GM21367 (cell line): ENCODE results near the gene EGF.
A peak's percentile ranks its signal among the peaks of the same experiment; 100 is the strongest.
"Not testable (repeated sequence)": the region's sequence is repeated elsewhere in the genome, so short reads cannot be mapped to it uniquely, and the experiment has no call there.

Source experiments
- ATAC-seq: cut with Tn5 transposase; IDR thresholded peaks from one replicate; pipeline ENCODE4 v1.9.1; 2021; ENCODE audit not compliant: unreplicated experiment

Gene EGF

DNA sequence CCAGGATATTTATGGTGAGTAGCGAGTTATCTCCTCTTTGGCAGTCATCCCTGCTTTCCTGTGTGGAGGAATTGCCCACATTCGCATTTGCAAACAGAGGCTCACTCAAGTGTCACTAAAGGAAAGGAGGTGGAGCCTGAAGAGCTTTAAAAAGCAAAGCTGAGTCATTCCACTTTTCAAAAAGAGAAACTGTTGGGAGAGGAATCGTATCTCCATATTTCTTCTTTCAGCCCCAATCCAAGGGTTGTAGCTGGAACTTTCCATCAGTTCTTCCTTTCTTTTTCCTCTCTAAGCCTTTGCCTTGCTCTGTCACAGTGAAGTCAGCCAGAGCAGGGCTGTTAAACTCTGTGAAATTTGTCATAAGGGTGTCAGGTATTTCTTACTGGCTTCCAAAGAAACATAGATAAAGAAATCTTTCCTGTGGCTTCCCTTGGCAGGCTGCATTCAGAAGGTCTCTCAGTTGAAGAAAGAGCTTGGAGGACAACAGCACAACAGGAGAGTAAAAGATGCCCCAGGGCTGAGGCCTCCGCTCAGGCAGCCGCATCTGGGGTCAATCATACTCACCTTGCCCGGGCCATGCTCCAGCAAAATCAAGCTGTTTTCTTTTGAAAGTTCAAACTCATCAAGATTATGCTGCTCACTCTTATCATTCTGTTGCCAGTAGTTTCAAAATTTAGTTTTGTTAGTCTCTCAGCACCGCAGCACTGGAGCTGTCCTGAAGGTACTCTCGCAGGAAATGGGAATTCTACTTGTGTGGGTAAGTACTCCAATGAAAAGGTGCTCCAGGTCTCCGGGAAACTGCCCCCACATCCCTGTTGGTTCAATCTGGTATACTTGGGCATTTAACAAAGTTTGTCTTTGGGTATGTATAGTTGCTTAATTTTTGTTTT lies at the start of gene EGF:
Gene EGF (plus strand): TSS at position 178 of the 890 bp plus-strand sequence. CDS start 453 bp downstream, at position 631.
- ATAC-seq: no peak

DNA sequence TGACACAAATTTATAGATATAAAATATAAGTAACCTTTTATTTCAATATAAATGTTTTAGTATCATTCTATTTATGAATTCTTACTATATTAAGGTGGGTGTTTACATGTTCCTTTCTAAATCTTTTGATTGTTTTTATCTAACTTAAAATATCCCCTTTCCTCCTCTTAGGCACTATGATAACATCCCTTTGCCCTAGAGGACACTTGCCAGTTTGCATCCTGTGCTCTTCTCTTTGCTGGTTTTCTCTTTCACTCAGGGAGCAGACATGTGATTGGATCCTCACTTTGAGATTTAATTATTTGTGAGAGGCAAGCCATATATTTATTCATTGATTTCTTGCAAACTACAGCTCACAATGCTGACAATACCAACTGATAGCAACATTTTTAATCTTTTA lies 48.5 kb upstream of the EGF start:
- ATAC-seq: no peak

DNA sequence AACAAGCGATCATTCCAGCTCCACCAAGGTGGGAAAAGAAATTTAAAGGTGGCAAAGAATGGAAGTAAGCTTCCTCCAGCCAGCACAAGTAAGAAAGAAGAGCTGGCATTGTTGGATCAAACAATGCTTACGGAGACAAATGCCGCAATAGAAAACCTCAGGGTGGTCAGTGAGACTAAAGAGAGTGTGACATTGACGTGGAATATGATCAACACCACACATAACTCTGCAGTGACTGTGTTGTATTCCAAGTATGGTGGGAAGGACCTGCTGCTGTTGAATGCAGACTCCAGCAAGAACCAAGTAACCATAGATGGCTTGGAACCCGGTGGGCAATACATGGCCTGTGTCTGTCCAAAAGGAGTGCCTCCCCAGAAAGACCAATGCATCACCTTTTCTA lies 42.6 kb upstream of the EGF start:
- no peak for ATAC-seq

DNA sequence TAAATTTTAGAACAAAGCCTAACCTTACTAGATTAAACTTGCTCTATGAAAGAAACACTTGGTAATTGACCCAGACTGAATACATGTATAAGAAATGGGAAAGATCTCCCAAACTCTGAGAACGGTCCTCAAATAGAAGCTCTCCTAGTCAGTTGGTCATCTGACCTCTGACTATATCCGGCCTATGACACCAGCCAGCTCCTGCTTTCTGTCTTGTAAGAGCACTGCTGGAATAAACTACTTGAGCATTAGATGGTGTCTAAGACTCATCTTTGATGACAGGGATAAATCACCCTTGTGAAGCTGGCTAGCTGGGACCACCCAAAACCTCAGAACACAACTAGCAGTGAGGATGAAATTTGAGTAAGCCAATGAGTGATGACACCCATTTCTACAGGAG lies 40.6 kb upstream of the EGF start:
- ATAC-seq: no peak

DNA sequence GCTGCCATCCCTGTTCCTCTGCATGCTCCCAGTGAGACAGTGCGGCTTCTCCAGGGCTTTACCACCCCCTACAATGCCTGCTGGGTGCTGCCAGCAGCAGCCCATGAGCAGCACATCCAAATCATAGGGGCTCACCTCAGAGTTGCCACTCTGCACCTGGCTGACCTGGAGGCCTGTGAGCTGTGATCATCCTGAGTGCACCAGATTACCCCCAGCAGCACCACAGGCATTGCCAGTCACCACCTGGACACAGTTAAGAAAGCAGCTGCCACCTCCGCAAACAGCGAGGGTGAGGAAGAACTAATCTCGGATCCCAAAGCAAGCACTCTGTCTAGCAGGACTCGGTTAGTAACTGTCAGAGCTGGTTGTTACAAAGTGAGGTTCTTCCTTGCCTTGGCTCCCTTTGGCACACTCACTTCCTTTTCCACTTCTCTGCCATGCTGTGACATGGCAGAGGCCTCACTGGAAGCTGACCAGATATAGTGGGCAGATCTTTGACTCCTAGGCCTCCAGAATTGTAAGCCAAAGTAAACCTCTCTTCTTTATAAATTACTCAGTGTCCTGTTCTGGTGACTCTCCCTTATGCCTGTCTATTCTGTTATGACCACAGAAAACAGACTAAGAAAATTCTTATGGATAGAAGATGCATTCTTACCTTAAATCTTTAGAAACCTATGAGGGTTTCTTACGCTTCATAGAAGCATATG lies 39.6 kb upstream of the EGF start:
- ATAC-seq: no peak

DNA sequence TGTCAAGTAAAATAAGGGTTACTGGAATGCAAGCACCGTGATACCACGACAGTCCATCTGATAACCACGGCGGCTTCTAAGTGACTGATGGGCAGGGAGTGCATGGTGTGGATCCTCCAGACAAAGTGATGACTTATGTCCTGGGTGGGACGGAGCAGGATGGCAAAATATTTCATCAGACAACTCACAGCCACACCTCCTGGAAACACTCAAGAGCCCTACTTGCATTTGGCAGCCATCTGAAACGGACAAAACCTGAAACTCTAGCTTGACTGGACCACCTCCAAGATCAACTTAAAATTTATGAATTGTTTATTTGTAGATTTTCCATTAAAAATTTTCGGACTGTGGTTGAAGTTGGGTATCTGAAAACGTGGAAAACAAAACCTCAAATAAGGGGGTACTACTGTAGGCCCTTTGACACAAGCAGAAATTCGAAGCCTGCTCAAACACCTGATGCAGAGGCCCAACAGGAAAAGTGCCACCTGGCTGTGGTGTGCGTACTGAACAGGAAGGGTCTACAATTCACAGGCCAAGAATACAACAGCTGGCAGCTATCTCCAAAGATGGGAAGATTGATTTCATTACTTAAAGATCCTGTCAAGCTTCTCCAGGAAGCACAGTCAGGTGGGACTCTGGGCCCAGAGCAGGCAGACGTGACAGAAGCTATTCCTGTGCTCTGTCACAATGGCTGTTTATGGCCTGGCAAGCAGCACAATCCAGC lies 38.7 kb upstream of the EGF start:
- ATAC-seq: no peak

DNA sequence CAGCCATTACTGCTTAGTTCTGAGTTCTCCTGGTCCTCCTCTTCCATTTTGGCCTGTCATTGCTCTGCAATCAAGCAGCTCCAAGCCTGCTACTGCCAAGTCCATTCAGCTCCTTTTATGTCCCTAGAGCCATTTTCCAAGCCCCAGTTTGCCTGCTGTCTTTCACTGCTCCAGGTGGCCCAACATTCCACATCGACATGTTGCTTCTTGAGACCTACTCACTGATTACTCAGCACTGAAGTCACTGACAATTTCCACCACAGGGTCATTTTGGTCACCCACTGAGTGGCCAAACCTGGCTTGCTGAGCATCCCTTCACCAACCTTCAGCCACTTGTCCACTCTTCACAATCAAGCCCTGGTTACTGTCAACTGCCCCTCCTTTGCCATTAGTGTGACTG lies 37.6 kb upstream of the EGF start:
- ATAC-seq: no peak

DNA sequence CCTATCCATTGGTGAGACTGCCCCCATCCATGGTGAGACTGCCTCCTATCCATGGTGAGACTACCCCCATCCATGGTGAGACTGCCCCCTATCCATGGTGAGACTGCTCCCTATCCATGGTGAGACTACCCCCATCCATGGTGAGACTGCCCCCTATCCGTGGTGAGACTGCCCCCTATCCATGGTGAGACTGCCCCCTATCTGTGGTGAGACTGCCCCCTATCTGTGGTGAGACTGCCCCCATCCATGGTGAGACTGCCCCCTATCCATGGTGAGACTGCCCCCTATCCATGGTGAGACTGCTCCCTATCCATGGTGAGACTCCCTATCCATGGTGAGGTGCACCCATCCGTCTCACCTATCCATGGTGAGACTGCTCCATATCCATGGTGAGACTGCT lies 37.1 kb upstream of the EGF start:
- ATAC-seq: not testable (repeated sequence)

DNA sequence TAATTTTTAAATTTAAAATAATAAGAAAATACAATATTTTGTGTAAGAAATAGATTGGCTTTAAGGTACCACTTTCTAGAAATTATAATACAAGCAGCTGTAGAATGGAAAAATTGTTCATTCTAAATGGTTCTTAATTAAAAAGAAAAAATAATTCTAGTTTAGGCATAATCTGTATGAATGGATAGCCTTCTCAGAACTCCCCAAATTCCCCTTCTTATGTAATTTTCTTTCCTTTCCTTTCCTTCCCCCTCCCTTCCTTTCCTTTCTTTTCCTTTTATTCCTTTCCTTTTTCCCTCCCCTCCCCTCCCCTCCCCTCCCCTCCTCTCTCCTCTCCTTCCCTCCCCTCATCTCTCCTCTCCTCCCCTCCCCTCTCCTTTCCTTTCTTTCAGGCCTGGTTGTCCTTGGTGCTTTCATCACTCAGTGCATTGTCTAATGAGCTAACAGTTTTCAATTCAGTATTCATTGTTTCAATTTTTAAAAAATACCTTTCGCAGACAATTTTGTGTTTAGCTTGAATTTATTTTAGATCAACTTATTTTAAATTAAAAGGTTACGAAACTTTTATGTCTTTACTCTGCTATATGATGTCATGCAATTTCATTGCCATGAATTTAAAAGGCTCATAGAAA lies 35.9 kb upstream of the EGF start:
- no peak for ATAC-seq

DNA sequence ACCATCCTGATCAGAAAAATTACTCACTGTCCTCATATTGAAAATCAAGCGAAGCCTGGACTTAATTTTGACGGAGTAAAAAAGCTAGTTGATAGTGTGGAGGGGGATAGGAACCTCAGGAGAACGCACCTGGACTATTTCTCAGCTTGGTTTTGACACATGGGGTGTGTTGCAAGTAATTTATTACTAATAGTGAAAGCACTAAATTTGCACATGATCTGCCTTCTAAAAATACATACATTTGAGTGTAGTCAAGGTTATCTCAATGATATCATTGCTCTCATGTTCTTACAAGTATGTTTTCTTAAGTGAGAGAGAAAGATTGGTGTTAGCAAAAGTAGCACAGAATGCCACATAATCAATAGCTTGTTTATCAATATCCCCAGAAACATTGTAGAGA lies 35.3 kb upstream of the EGF start:
- ATAC-seq: peak; percentile 87

DNA sequence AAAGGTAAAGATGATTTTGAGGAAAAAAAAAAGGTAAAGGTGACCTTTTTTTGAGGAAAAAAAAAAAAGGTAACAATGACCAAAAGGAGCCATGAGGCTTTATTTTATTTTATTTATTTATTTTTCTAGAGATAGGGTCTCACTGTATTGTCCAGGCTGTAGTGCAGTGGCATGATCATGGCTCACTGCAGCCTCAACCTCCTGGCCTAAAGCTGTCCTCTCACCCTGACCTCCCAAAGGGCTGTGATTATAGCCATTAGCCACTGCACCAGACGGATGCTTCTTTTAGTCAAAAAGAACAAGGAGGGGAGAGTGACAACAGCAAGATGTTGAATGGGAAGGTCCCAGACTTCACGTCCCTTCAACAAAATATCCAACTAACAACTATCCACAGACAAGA lies 34.3 kb upstream of the EGF start:
- no peak for ATAC-seq

DNA sequence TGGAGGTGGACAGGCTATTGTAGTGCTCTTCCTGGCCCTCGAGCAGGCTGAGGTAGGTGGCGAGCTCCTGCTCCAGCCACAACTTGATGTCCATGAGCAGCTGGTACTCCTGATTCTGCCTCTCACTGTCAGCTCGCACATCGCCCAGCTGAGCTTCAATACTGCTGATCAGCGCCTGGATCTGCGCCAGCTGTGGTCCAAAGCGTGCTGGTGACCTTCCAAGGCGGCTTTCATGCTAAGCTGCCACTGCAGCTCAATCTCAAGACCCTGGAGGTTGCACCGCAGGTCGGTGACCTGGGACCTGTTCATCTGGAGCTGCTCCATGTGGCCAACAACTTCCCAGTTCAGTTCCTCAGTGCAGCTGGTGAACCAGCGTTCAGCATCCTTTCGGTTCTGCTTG lies 33.6 kb upstream of the EGF start:
- ATAC-seq: no peak

DNA sequence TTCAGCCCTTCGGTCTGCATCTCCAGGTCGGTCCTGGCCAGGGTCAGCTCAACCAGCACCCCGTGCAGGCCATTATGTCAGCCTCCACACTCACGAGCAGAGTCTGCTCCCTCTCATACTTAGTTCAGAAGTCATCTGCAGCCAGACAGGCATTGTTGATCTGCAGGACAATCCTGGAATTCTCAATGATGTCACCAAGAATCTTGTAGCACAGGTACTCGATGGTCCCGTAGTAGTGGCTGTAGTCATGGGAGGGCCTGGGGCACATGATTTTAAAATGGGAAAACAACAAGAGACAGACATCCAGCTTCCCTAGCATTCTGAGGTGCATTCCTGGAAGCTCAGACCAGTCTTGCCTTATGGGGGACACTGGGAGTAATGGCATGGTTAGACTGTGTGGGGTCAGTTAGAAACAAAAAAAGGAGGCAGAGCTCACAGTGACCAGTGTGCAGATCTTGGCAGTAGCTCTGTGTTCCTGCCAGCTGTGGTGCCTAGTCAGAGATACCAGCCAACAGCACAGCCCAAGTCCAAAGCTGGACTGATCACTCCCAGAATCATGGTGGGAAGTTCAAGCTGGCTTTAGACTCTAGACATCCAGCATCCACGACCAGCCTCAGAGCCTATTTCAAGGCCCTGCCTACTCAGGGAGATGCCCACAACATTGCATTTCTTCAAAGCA lies 32.9 kb upstream of the EGF start:
- ATAC-seq: no peak

DNA sequence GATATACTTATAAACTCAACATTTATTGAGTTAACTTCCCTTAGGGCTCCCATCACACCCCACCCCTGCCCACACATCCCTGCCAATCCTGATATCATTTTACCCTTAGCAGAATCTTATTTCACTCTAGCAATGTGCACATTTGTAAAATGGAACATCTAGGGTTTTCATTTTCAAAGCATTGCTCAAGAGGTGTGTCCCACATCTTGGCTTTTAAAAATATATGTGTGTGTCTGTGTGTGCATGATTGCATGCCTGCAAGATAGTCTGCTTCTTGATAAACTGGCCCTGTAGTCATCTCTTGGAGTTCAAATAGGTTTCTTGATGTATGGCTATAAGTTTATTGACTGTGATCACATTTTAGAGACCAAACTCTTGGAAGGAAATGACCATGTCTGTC lies 26.4 kb upstream of the EGF start:
- no peak for ATAC-seq

DNA sequence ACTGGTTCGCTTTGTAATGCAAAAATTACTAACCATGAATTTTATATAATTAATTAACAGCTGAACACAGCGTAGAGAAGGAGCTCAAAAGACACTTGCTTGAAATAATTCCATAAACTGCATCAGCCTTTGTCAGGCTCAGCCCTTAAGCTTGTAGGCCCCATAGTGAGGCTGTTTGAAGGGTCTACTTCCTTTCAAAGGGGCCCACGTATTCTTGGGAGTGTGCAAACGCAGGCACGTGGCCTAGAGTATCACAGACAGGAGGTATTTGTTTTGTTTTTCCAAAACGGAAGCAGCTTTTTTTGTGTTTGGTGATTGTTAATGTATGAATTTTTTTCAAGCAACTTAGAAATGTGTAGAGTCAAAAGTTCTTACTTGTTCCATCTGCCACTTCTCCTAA lies 25.6 kb upstream of the EGF start:
- no peak for ATAC-seq

DNA sequence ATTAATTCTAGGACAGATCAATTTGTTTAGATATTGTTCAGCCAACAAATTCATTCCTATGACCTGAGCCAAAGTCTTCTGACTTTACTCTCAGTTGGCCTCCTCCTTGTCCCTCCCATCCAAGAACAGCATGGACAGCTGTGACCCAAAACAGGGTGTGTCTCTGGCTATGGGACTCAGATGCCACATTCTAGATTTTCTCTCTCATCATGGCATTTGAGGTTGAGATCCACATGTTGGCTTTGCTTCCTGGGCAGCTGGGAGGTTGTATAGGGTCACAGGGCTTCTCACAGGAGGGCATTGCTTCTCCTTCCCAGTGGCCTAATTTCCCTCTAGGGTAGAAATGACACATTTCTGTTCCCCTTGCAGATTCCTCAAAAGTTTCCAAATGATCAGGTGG lies 22.6 kb upstream of the EGF start:
- no peak for ATAC-seq

DNA sequence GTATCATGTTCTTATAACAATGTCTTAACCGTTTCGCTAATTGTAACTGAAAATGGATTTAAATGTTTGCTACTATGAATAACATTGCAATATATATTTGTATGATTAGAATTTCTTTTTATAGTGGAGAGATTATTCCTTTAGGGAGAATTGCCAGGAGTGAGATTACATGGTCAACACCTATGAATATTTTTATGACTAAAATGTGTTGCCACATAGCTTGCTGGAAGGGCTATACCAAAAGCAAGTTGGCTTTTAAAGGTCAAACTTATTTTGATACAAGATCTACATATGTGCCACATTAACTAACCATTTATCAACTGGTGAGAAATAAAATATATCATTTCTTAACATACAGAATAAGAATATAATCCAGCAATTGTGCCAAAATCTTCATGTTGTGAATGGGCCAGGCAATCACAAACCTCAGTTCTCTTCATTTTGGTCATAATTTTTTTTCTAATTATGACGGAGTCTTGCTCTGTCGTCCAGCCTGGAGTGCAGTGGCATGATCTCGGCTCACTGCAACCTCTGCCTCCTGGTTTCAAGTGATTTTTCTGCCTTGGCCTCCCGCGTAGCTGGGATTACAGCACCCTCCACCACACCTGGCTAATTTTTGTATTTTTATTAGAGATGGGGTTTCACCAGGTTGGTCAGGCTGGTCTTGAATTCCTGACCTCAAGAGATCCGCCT lies 10.0 kb upstream of the EGF start:
- ATAC-seq: no peak

DNA sequence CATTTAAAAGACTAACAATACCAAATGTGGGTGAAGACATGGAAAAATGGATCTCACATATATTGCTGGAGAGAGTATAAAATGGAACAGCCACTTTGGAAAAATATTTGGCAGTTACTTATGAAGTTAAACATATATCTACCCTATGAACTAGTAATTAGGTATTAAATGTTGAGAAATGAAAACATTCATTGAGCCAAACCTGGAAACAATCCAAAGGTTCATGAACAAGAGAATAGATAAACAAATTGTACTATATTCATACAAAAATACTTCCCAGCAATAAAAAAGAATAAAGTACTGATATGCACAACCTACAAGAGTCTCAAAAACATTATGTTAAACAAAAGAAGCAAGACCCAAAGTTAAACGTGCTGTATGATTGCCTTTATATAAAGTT lies 4.0 kb upstream of the EGF start:
- no peak for ATAC-seq

DNA sequence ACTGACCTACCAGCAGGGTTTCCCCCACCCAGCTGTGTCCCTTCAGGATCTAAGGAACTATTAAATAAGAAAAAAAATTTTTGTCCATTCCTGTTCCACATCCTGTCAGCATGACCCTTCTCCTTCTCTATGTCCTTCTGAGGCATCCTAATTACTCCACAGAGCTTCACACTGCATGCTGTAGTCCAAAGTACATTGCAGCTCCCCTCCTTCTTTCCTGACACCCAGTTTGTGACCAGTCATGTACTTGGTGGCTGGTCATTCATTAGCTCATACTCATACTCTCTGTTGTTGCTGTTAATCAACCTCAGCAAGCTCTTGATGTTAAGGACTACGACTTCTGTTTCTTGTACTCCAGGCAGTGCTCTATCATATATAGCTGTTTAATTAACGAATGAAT lies 2.4 kb upstream of the EGF start:
- ATAC-seq: no peak

DNA sequence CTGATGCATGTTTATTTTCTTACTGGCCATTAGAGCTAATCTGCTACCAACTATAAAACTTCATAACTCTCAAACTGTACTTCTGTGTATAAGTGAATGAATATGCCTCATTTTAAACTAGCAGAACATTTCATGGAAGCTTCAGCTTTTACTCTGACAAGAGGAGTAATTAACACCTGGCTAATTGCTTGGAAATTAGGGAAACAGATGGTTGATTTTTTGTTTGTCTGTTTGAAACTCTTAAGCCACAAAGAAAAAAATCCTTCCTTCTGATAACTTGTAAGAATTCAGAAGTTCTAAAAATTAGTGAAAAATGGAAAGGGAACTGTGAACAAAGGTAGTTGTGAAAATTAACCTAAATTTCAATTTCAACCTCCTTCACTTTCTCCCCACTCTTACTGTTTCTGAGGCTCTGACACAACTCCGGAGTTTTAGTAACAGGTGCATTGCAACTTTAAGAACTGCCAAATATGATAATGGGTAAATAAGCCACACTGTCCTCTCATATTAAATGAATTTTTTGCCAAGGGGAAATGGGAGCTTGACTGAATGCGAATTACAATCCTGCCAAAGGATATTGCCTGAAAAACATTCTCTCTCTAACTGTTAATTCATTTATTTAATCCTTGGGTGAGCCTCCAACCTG lies 1.0 kb downstream of the EGF start:
- no peak for ATAC-seq
